Activated CD8-positive, alpha-beta memory T cell treated with anti-CD3 and anti-CD28 coated beads, Interleukin-2, amount 50 U/mL, for 24 hours (primary cell): ENCODE data around the gene MAML2.

Source experiments
- DNase-seq: peaks from one replicate; pipeline ENCODE4 v3.0.0-alpha.2; 2020; ENCODE audit errors: extremely low read depth

MAML2 gene

DNA sequence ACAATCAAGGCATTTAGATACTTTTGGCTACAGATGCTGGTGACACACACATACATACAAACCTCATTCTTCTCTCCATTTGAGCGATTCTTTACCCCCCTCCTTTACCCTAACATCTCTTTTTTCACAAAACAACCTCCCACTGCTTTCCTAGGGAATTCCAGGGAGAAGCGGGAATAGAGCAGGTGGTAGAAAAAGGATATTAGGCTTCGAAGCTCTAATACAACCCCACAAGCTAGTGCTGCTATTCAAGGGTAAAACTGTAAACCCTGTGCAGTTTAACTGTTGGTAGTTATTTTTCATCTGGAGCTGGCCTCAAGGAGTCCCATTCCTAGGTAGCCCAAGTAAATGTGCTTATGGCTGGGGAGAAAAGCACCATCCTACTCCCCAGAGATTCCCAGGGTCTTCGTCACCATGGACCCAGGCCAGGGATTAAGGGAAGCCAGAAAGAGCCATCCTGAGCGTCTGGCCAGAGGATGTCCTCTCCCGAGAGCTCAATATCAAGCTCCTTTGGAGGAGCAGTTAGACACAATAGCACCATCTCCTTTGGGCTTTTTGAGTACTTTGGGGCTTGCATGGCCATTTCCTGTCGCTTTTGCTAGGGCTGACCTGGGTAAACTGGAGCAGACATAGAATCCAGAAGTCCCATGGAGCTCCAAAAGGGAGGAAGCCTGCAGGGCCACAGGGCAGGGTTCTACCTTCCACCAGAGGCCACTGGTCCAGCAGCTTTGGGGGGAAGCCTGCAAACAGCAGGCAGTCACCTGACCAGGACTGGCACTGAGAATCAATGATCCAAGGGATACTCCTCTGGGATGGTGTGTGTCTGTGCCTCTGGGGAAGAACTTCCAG is 3.1 kb downstream of the MAML2 start:
- DNase-seq = no peak

DNA sequence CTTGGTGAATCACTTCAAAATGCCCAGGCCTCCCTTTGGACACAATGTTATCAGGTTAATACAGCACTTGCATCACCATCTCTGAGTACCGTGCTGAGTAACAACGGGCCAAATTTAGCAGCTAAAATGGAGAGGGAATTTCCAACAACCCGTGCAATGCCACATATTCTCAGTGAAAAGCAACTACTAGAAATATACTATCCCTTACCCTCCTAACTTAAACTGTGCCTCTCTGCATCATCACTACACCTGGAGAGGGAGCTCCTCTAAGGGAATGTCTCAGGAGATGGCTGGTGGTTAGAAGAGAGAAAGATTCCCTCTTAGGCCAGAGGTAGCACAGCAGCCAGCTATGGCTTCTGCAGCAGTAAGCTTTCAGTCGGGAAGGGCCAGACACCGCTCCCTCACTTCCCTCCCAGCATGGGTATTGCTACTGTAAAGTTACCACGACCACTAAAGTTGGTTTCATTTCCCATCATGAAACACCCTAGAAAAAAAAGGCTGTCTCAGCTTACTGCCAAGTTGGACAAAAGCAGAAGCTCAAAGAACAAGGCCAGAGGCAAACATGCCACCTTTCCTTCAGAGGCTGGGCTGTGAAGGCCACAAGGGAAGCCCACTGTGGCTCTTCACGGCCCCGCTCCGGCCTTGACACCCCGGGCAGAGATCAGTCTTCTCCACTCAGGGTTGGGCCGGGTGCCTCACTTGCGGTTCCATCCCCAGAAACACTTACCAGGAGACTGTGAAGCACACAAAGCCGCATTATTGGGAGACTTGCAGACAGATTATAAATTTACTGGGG is 3.9 kb downstream of the MAML2 start:
- no peak for DNase-seq

DNA sequence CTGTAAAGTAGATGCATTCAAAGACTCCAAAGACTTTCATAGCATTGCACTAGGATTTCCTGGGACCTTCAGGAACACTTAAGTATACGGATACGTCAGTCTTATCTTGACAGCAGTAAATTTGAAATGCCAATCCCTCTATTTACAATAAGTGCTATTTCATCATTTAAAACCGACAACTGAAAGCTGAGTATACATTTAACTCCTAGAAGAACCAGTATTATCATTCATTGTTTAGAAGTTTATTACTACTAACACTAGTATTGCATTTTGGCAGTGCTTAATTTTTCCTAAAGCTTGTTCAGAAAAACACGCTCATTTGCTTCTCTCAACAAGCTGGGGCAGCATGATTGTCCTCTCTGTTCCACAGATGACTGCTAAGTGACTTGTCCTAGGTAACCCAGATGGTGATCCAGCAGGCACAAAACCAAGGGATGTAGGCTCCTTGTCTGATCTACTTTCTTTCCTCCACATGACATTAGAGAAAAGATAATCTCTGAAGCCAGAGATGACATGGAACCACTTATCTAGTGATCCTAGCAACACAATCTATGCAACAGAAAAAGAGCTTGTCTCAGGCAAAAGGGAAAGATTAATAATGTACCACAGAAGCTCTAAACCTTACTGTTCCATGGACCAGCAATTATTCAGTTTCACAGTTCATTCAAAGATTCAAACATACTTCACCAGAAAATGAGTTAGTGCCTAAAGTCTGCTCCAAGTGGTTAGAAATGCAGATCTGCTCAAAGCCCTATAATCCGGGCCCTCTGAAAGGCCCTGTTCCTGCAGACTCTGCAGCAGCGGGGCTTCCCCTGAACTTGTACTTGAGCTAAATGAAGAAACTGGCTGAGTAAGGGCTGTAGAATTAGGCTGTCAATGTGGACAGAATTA is 5.2 kb downstream of the MAML2 start:
- no peak for DNase-seq

DNA sequence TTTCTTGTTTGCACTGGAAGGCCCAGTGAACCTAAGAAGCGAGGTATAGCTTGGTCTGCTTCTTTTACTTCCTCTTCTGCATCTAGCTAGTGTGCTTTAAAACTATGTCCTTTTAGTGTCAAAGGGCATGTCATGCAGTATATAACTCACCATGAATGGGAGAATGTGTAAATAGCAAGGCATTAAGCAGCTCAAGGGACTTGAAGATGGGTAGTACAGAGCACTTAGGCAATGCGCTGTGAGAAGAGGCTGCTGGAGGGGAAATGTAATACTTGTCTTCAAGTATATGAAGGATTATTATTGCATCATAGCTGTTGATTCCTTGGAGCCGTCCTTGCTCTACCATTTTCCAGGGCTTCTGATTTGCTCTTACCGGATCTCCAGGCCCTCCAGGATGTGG is 7.6 kb downstream of the MAML2 start:
- DNase-seq = no peak

DNA sequence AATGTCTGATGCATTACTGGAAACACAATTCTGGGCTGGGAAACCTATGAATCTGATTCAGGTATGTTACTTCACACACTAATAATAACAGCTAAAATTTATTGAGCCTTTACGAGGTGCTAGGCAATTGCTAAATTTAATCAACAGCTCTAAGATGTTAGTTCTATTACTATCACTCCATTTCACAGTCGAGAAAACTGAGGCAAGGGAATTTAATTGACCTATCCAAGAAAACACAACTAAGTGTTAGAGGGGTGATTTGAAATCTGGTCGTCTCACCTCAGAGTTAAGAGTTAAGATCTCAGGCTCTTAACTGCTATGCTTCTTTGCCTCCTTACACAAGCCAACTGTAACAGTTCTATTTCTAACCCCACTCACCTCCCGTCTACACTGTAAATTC is 8.8 kb downstream of the MAML2 start:
- DNase-seq = no peak

DNA sequence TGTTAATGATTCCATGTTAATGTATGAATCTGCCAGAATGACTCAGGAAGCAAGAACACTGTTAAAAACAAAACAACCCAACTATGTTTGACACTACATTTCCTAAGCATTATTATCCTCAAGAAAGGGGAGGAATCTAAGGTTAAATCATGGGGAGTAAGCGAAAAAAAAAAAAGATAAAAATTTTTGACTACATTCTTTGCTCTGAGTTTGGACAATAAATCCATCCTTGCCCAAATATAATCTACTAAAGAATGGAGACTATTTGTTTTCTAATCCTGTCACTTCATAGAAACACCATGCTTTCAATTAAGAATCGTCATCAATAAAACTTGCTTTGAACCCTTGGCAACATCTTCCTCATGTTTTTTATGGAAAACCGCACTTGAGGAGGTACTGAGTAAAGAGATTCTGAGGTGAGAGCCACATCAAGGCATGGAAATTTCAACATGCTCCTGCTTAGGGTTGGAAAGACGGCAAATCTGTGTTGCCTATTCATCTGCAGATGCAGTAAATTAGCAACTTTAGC is 9.7 kb downstream of the MAML2 start:
- no peak for DNase-seq

DNA sequence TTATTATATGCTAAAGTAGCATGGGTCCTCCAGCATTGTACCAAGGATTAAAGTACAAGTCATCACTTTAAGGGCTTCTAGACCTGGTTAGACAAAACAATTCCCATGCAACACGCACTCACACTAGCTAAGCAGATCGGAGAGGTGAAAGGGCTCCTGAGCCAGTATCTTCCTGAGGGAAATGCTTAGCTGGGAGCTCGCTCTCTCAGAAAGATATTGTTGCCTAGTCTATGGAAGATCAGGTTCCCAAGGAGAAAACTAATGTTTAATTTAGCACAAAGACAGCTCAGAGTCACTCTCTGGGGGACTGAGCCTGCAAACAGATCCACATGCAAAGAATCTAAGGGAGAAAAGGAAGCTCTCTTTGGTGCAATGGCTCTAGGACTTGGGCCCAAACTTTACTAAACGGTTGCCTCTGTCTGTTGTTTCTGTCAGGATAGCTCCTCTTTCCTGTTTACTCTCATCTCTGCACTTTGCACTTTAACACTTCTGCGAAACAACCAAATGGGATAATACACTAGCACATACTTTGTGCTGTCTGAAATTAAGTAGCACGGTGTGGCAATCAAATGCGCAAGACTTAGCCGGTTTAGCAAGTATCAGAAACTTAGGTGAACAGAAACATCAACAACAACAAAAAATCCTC is 10.7 kb downstream of the MAML2 start:
- DNase-seq = no peak

DNA sequence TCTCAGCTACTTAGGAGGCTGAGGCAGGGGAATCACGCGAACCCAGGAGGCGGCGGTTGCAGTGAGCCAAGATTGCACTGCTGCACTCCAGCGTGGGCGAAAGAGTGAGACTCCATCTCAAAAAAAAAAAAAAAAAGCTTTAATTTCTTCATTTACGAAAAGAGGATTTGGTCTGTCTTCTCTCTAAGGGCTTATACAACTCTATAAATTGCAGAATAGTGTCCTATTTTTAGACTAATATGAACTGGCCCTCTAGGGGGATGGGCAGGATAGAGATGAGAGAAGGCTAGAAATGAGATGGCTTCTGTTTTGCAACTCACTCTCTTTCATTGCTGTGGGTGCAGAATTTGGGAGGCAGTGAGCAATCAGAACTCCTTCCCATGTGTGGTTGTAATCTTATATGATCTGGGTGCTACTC is 11.3 kb downstream of the MAML2 start:
- DNase-seq = no peak

DNA sequence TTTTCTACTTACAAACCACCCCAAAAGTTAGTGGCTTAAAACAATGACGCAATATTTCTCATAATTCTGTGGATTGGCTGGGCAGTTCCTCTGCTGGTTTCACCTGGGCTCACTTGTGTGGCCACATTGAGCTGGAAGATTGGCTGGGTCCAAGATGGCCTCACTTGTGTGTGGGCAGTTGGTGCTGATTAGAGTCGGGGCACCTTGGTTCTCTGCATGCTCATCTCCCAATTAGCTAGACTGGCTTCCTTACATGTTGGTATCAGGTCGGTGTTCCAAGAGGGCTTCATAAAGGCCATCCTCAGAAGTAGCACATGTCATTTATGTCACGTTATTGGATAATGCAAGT is 12.5 kb downstream of the MAML2 start:
- DNase-seq = no peak

DNA sequence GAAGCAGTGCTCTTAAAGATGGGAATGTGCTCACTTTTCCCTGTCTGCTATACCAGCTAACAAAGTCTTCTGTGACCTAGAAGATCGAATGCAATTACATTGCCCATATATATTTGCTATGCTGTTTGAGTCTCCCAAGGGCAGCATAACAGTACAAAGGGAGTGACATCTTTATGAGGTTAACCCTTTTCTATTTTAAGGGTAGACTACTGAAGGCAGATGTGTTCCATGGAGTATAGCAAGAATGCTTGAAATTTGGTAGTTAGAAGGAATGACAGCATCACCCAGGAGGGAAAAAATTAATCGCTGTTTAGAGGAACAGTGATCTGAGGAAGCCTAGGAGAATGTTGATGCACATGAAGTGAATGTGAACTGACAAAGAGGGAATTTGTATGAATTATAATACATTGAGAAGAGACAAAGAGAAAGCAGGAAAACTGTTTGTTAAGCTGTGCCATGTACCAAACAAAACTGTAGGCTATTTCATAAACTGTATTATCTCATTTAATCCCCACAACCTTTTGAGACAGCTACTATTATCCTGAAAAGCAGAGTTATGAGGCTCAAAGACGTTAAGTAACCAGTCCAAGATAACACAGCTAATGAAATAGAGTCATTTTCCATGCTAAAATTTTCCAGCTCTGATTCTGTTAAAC is 13.0 kb downstream of the MAML2 start:
- DNase-seq = no peak

DNA sequence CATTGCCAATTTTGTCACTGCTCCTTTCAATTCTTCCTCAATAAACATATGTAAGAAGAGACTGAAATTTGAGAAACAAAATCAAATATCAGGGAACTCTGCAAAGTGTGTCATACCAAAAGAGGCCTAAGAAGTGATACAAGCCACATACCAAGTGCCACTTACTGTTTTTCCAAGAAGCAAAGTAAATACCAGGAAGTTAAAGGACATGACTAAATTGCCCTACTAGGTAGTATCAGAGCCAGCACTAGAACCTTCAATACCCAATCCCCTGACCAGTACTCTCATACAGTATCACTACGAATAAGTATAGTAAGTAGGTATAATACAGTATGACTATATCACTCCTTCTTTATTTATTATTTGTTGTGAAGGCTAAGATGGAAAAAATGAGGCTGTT is 13.6 kb downstream of the MAML2 start:
- DNase-seq = no peak

DNA sequence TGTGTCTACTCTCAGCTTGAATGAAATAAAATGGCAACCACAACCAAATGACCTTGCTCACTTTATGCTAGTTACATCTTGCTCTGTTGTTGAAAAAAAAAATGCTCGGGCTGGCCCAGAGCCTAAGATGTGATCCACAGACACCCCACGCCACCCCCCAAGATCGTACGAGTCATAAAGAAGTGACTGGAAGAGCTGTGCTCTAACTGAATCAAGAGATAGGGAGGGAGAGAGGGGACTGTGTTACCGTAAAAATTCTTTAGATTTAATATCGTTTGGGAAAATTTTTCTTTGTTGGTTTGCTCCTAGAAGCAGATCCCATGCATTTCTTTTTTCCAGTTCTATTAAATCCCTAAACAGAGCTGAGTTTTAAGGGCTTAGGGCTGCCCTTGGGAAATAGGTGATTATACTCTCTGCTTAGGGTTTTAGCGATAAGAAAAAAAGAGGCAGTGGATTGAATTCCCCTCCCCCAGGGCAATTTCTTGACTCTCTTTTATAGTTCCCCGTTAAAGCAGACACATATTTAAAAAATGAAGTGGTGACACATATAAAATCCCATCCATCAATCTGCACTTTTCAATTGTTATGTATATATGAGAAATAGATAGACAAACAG is 14.5 kb downstream of the MAML2 start:
- DNase-seq = no peak

DNA sequence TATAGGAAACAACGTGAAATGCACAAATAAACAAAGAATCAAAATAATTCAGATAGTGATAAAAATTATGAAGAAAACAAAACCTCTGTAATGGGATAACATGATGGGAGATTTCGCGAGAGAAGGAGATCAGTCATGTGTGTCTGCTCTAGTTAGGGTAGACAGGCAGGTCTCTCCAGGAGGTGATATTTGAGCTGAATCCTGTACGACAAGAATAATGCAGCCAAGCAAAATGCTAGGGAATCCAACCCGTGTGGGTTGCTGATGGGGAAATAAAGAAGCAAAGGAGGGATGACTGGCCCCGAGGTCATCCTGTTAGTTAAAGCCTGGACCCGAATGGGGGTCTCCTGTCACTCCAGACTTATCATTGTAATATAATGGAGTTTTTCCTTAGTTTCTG is 16.0 kb downstream of the MAML2 start:
- no peak for DNase-seq

DNA sequence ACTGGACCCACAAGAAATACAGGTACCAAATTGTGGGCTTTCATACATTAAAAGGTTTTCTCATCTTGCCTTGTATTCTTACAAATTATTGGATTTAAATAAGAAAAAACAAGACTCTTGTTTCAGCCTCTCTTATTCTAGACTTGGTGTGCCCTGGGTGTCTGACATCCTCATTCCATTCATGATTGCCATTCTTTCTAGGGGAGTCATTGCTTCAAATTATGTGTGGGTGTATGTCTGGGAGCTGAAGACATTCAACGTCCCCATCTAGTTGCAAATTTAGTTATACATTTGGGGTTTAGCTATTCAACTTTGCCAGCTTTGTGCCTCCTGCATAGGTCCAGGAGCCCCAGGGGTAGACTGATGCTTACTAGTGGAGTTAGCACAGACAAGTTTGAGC is 18.1 kb downstream of the MAML2 start:
- DNase-seq = no peak

DNA sequence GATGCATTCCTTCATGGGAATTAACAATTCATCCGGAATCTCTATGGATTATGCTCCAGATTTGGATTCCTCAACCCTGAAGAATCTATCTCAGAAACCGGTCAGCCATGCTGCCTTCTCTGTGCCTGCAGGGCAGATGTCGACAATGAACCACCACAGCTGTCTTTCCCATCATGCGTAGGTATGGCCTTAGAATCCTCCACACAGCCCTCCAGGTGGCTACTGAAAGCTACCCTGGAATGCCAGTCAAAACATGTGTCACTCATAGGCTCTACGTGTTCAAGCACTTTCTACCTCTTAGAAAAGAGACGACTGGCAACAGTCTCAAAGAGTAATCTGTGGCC is 19.4 kb downstream of the MAML2 start:
- no peak for DNase-seq

DNA sequence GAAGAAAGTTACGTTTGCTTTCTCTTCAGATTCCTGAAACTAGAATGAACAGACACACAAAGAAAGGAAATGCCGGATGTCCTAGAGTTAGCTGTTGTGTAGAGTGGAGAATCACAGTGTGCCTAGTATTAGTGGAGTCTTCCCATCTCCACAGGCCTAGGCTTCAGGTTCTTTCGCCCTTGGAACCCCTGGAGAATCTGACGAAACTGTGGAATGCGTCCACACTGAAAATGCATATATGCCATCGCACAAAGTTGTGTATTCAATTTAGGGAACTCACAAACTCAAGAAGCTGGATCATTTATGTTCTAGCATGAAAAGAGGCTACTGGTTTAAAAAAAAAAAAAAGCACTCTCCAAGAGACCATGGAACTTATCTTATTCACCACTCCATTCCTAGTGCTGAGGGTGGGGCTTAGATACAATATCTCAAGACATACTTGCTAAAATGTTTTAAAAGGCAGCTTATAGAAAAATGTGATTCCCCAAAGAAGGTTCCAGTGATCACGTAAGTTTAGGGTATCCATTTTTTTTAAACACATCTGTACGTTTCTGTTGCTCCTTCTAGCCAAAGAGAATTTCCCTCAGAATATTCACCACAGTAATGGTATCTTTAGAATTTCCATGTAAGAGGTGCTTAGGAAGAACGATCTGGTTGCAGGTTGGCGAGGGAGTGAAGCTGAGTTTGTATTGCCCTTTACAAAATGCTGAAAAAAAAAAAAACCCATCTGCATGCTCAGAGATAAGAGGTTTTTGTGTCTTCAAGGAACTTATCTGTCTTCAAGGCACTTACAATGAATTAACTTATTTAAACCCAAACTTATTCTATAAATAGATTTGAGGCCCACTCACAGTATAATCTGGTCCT is 20.0 kb downstream of the MAML2 start:
- DNase-seq = no peak

DNA sequence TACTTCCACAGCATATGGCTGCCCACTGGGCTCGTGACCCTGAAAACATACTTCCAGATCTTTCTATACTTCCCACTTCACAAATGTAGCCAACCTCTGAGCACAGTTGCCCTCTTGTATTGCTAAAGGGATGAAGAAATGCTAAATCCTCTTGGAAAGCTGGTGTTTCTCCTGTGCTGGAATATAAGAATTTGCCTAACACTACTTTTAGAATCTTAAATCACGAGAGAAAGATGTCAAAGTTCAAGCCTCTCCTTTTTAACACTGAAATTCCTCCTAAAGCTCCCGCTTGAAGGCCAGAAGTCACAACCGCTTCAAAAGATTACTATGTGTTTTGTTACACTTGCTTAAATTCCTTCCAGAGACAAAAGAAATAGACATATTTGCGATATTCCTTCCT is 21.9 kb downstream of the MAML2 start:
- DNase-seq = no peak

DNA sequence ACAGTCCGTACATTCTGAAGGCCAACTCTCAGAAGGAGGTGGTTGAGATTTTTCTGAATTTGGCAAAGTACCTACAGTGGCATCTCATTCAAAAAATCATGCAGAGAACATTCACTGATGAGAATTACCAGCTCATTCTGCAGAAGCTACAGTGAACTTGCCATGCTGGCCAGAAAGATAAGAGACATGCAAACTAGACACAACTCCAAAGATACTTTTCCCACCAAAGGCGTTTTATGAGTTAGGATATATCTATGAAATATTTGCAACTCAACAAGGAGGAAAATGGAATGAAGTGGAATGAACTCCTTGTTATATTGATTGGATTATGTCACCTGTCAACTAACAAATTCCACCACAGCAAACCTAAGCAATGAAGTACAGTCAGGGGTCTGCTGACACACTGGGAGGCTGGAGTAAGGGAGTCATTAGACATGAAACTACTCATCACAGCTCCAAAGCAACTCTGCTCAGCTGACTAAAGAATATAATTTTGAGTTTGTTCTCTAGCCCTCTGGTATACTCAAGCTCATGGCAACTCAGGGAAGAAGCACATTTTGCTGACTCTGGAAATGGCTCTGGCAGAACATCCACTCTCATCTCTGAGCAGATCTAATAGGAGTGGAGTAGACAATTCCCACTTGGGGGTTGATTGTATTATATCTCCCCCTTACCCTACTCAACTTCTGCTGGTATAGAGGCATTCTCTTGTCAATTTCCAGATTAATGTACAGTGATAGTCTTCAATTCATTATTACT is 22.9 kb downstream of the MAML2 start:
- DNase-seq = no peak

DNA sequence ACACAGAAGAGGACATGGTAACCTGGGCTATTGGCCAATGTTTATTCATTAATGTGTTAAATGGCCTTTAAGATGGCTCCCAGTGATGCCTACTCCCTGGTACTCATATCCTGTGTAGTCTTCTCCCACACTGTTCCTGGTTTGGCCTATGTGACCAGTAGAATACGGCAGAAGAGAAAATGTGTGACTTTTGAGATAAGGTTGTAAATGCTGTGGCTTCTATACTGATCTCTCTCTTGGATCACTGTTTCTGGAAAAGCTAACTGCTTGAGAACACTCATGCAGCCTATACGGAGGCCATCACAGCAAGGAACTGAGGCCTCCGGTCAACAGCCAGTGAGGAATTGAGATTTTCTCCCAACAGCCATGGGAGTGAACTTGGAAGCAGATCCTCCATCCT is 24.1 kb downstream of the MAML2 start:
- DNase-seq = no peak
